ACC112 (cell line): ENCODE measurements around the gene NR3C2.

Experiments used
- H2AFZ ChIP-seq: fragments of 200-600 bp; sonication (generic); one replicate; pipeline ENCODE4 v1.6.0; 2017; ENCODE audit warnings: antibody characterized with exemption, low read length; ENCODE audit not compliant: unreplicated experiment
- H3K27ac ChIP-seq: fragments of 200-600 bp; sonication (generic); 2 replicates; pipeline ENCODE4 v1.5.1; 2014; ENCODE audit warnings: low read depth, mild to moderate bottlenecking, antibody characterized with exemption, low read length, moderate library complexity
- H3K27me3 ChIP-seq: fragments of 200-600 bp; sonication (generic); 2 replicates; pipeline ENCODE4 v1.6.1; 2014; ENCODE audit warnings: mild to moderate bottlenecking, antibody characterized with exemption, low read length, moderate library complexity, mixed read lengths; ENCODE audit not compliant: insufficient read depth
- H3K36me3 ChIP-seq: fragments of 200-600 bp; sonication (generic); 2 replicates; pipeline ENCODE4 v1.6.1; 2016; ENCODE audit warnings: mild to moderate bottlenecking, antibody characterized with exemption, low read length, moderate library complexity, mixed read lengths; ENCODE audit not compliant: insufficient read depth
- H3K4me1 ChIP-seq: fragments of 200-600 bp; sonication (generic); one replicate; pipeline ENCODE4 v1.6.1; 2016; ENCODE audit warnings: low read length, mixed read lengths; ENCODE audit not compliant: insufficient read depth, unreplicated experiment, control insufficient read depth
- H3K4me3 ChIP-seq: fragments of 200-600 bp; sonication (generic); 2 replicates; pipeline ENCODE4 v1.5.1; 2014; ENCODE audit warnings: mild to moderate bottlenecking, low read depth, low read length
- H3K79me2 ChIP-seq: fragments of 200-600 bp; sonication (generic); one replicate; pipeline ENCODE4 v1.6.0; 2016; ENCODE audit warnings: low read length; ENCODE audit not compliant: control insufficient read depth, unreplicated experiment, insufficient read depth

The NR3C2 gene

GRCh38 chr4:148441986-148442831 lies at the start of gene NR3C2:
TSS of gene NR3C2 (minus strand) at chr4:148442414.
- Histone ChIP-seq H3K79me2 (no peaks in the 10 kb centered on the region), H2AFZ (peak within 1 kb of the TSS; percentile 86), H3K27ac (no peak within 1 kb of the TSS), H3K27me3 (peaks cover 78% of the 10 kb centered on the region), H3K36me3 (no peaks in the 10 kb centered on the region), H3K4me3 (peak within 1 kb of the TSS; percentile 85), H3K4me1 (no peaks in the 10 kb centered on the region)

- Histone ChIP-seq H3K27ac (no peak overlapping the region), H3K4me1 (no peaks in the 10 kb centered on the region), H3K79me2 (no peaks in the 10 kb centered on the region), H3K36me3 (no peaks in the 10 kb centered on the region), H3K4me3 (no peak overlapping the region), H2AFZ (no peak overlapping the region), H3K27me3 (no peaks in the 10 kb centered on the region)
These were observed 45.0 kb upstream of the NR3C2 start for GRCh38 chr4:148487181-148487580.

- Histone ChIP-seq H3K4me1 (no peaks in the 10 kb centered on the region), H3K79me2 (no peaks in the 10 kb centered on the region), H3K4me3 (no peak overlapping the region), H3K27ac (no peak overlapping the region), H3K36me3 (no peaks in the 10 kb centered on the region), H3K27me3 (no peaks in the 10 kb centered on the region), H2AFZ (no peak overlapping the region)
These were observed 39.4 kb upstream of the NR3C2 start for GRCh38 chr4:148481636-148482035.

- no peaks in the 10 kb centered on the region for H3K4me1 ChIP-seq
These were observed 35.1 kb upstream of the NR3C2 start for GRCh38 chr4:148477276-148477675.

GRCh38 chr4:148469938-148470337 lies 27.7 kb upstream of the NR3C2 start:
- Histone ChIP-seq H3K27ac (no peak overlapping the region), H3K79me2 (no peaks in the 10 kb centered on the region), H3K36me3 (no peaks in the 10 kb centered on the region), H2AFZ (no peak overlapping the region), H3K4me3 (no peak overlapping the region), H3K27me3 (no peaks in the 10 kb centered on the region), H3K4me1 (no peaks in the 10 kb centered on the region)

More at GRCh38 chr4:148477276-148477675, 35.1 kb upstream of the NR3C2 start:
- Histone ChIP-seq H3K27me3 (no peaks in the 10 kb centered on the region), H3K27ac (no peak overlapping the region), H2AFZ (no peak overlapping the region), H3K4me3 (no peak overlapping the region), H3K36me3 (no peaks in the 10 kb centered on the region), H3K79me2 (no peaks in the 10 kb centered on the region)

- Histone ChIP-seq H3K36me3 (no peaks in the 10 kb centered on the region), H3K4me1 (no peaks in the 10 kb centered on the region), H3K79me2 (no peaks in the 10 kb centered on the region), H3K4me3 (no peak overlapping the region), H3K27ac (no peak overlapping the region), H2AFZ (no peak overlapping the region), H3K27me3 (peaks cover 3% of the 10 kb centered on the region)
These were observed 12.6 kb upstream of the NR3C2 start for GRCh38 chr4:148454835-148455234.

- peaks cover 12% of the 10 kb centered on the region for H3K27me3 ChIP-seq
- no peaks in the 10 kb centered on the region for H3K36me3 ChIP-seq
- no peak overlapping the region for H3K4me3 ChIP-seq
- H3K79me2 ChIP-seq, result no peaks in the 10 kb centered on the region
- H2AFZ ChIP-seq, result no peak overlapping the region
- no peaks in the 10 kb centered on the region for H3K4me1 ChIP-seq
- H3K27ac ChIP-seq, result no peak overlapping the region
These were observed 11.6 kb upstream of the NR3C2 start for GRCh38 chr4:148453833-148454232.

GRCh38 chr4:148452970-148453369 lies 10.8 kb upstream of the NR3C2 start:
- Histone ChIP-seq H3K36me3 (no peaks in the 10 kb centered on the region), H3K27me3 (peaks cover 15% of the 10 kb centered on the region), H3K4me1 (no peaks in the 10 kb centered on the region), H3K79me2 (no peaks in the 10 kb centered on the region), H3K4me3 (no peak overlapping the region), H2AFZ (no peak overlapping the region), H3K27ac (no peak overlapping the region)

GRCh38 chr4:148449921-148450320 lies 7.7 kb upstream of the NR3C2 start:
- Histone ChIP-seq H3K4me3 (no peak overlapping the region), H3K27ac (no peak overlapping the region), H3K4me1 (no peaks in the 10 kb centered on the region)

GRCh38 chr4:148448141-148448540 lies 5.9 kb upstream of the NR3C2 start:
- Histone ChIP-seq H3K4me1 (no peaks in the 10 kb centered on the region), H3K36me3 (no peaks in the 10 kb centered on the region), H3K27me3 (peaks cover 63% of the 10 kb centered on the region), H3K4me3 (no peak overlapping the region), H2AFZ (no peak overlapping the region), H3K27ac (no peak overlapping the region), H3K79me2 (no peaks in the 10 kb centered on the region)

More at GRCh38 chr4:148449921-148450320, 7.7 kb upstream of the NR3C2 start:
- H3K27me3 ChIP-seq, result peaks cover 45% of the 10 kb centered on the region
- H3K79me2 ChIP-seq, result no peaks in the 10 kb centered on the region
- no peak overlapping the region for H2AFZ ChIP-seq
- no peaks in the 10 kb centered on the region for H3K36me3 ChIP-seq

- Histone ChIP-seq H3K27ac (no peak overlapping the region), H3K4me1 (no peaks in the 10 kb centered on the region), H3K4me3 (no peak overlapping the region), H3K27me3 (peaks cover 66% of the 10 kb centered on the region), H3K36me3 (no peaks in the 10 kb centered on the region), H3K79me2 (no peaks in the 10 kb centered on the region), H2AFZ (no peak overlapping the region)
These were observed 5.5 kb upstream of the NR3C2 start for GRCh38 chr4:148447681-148448080.
